BE2C (cell line): ENCODE data around the gene UCMA.

Source experiments
- DNase-seq: peaks from one replicate; pipeline ENCODE4 v3.0.0-alpha.2; 2020
- H3K27me3 ChIP-seq: fragments of 250-450 bp; sonication (Bioruptor Pico); 2 replicates; pipeline ENCODE4 v1.5.1; 2020; ENCODE audit warnings: mild to moderate bottlenecking
- H3K36me3 ChIP-seq: fragments of 250-450 bp; sonication (Bioruptor Pico); 2 replicates; pipeline ENCODE4 v1.5.1; 2020; ENCODE audit warnings: mild to moderate bottlenecking
- H3K4me1 ChIP-seq: fragments of 250-450 bp; sonication (Bioruptor Pico); 2 replicates; pipeline ENCODE4 v1.5.1; 2020
- H3K4me3 ChIP-seq: 2 replicates; pipeline ENCODE4 v1.5.1; 2011; ENCODE audit warnings: low read depth, low read length
- H3K9me3 ChIP-seq: fragments of 250-450 bp; sonication (Bioruptor Pico); 2 replicates; pipeline ENCODE4 v1.5.1; 2020
- CTCF ChIP-seq: IDR thresholded peaks from 2 replicates; pipeline ENCODE4 v1.5.1; 2012; ENCODE audit warnings: mild to moderate bottlenecking, low read depth, low read length

The UCMA gene

GRCh38 chr10:13206091-13206490 lies 28.1 kb downstream of the UCMA start:
- Histone ChIP-seq H3K4me1 (no peaks in the 10 kb centered on the region), H3K27me3 (no peaks in the 10 kb centered on the region), H3K4me3 (no peak overlapping the region), H3K9me3 (no peaks in the 10 kb centered on the region), H3K36me3 (peaks cover 47% of the 10 kb centered on the region)
- no peak for DNase-seq
- no peak for TF ChIP-seq CTCF

- no peaks in the 10 kb centered on the region for H3K4me1 ChIP-seq
- no peak for TF ChIP-seq CTCF
- H3K4me3 ChIP-seq: no peak overlapping the region
- H3K9me3 ChIP-seq: no peaks in the 10 kb centered on the region
- no peak for DNase-seq
- H3K27me3 ChIP-seq: no peaks in the 10 kb centered on the region
- H3K36me3 ChIP-seq: peaks cover 54% of the 10 kb centered on the region
Measured at GRCh38 chr10:13201132-13201531, 33.0 kb downstream of the UCMA start.

- TF ChIP-seq CTCF: no peak
- Histone ChIP-seq H3K27me3 (no peaks in the 10 kb centered on the region), H3K4me3 (no peak overlapping the region), H3K36me3 (peaks cover 61% of the 10 kb centered on the region), H3K9me3 (no peaks in the 10 kb centered on the region), H3K4me1 (no peaks in the 10 kb centered on the region)
- DNase-seq: no peak
Measured at GRCh38 chr10:13195016-13195415, 39.2 kb downstream of the UCMA start.

GRCh38 chr10:13193637-13194036 lies 40.5 kb downstream of the UCMA start:
- H3K36me3 ChIP-seq: peaks cover 67% of the 10 kb centered on the region
- DNase-seq: no peak
- H3K4me1 ChIP-seq: no peaks in the 10 kb centered on the region
- no peak overlapping the region for H3K4me3 ChIP-seq
- H3K9me3 ChIP-seq: no peaks in the 10 kb centered on the region
- no peak for TF ChIP-seq CTCF
- H3K27me3 ChIP-seq: no peaks in the 10 kb centered on the region

- DNase-seq: no peak
- Histone ChIP-seq H3K9me3 (no peaks in the 10 kb centered on the region), H3K4me1 (no peaks in the 10 kb centered on the region), H3K36me3 (peaks cover 72% of the 10 kb centered on the region), H3K4me3 (no peak overlapping the region), H3K27me3 (no peaks in the 10 kb centered on the region)
- TF ChIP-seq CTCF: no peak
Measured at GRCh38 chr10:13191362-13191761, 42.8 kb downstream of the UCMA start.

- TF ChIP-seq CTCF: no peak
- H3K4me3 ChIP-seq: no peak overlapping the region
Measured at GRCh38 chr10:13190816-13191215, 43.4 kb downstream of the UCMA start.

More at GRCh38 chr10:13190816-13191215, 43.4 kb downstream of the UCMA start:
- Histone ChIP-seq H3K9me3 (no peaks in the 10 kb centered on the region), H3K36me3 (peaks cover 72% of the 10 kb centered on the region), H3K4me1 (no peaks in the 10 kb centered on the region), H3K27me3 (no peaks in the 10 kb centered on the region)
- no peak for DNase-seq
